ENCODE results near the gene ACAD8. TPM values are rescaled to one million over a fixed set of nuclear protein-coding genes. Genes with fewer than 3 reads are reported as not detected.
"Not testable (repeated sequence)": the region's sequence is repeated elsewhere in the genome, so short reads cannot be mapped to it uniquely, and the experiment has no call there.

ACAD8 gene
- total RNA-seq, 1 experiment from 2014 or later, result 34.8 TPM

- BruUV-seq (replicated peaks), result no TSS peak
- ChIA-PET POLR2A (ENCODE audit: low non-redundant PET) (no interaction called here), CTCF (no interaction called here)
- H3K27ac ChIP-seq (ENCODE audit: low read depth, low read length, poor library complexity, severe bottlenecking), result no peak overlapping the region
- TF ChIP-seq CTCF (conservative IDR thresholded peaks at IDR 0.05; ENCODE audit: low read depth, low read length) (no peak), EZH2 (IDR thresholded peaks at IDR 0.05; ENCODE audit: borderline replicate concordance, low read depth, low read length, poor library complexity, severe bottlenecking) (no peak)
- H3K4me1 ChIP-seq (ENCODE audit: insufficient read depth, low read length, poor library complexity, severe bottlenecking), result no peaks in the 10 kb centered on the region
- H3K4me3 ChIP-seq (ENCODE audit: low read depth, low read length, poor library complexity, severe bottlenecking), result no peak overlapping the region
- no peak for DNase-seq (ENCODE audit: low spot score)
- no peaks in the 10 kb centered on the region for H3K36me3 ChIP-seq (ENCODE audit: insufficient read depth, low read length, poor library complexity, severe bottlenecking)
- H3K9me3 ChIP-seq (ENCODE audit: low read depth, low read length, poor library complexity, severe bottlenecking), result no peaks in the 10 kb centered on the region
- peaks cover 88% of the 10 kb centered on the region for H3K27me3 ChIP-seq (replicated peaks; ENCODE audit: insufficient read depth, low read depth, low read length, poor library complexity)
- intact Hi-C loops (cut with micrococcal nuclease; ENCODE audit: unreplicated experiment), result no loop called here
These were observed 24.0 kb downstream of the ACAD8 start for GRCh38 chr11:134277183-134278001.

GRCh38 chr11:134278356-134278755 is 25.0 kb downstream of the ACAD8 start:
- POLR2A ChIA-PET (ENCODE audit: low non-redundant PET), result no interaction called here
- Histone ChIP-seq H3K27ac (ENCODE audit: low read depth, low read length, poor library complexity, severe bottlenecking) (no peak overlapping the region), H3K36me3 (ENCODE audit: insufficient read depth, low read length, poor library complexity, severe bottlenecking) (no peaks in the 10 kb centered on the region), H3K9me3 (ENCODE audit: low read depth, low read length, poor library complexity, severe bottlenecking) (no peaks in the 10 kb centered on the region), H3K27me3 (replicated peaks; ENCODE audit: insufficient read depth, low read depth, low read length, poor library complexity) (peaks cover 78% of the 10 kb centered on the region), H3K4me3 (ENCODE audit: low read depth, low read length, poor library complexity, severe bottlenecking) (no peak overlapping the region), H3K4me1 (ENCODE audit: insufficient read depth, low read length, poor library complexity, severe bottlenecking) (no peaks in the 10 kb centered on the region)
- DNase-seq (ENCODE audit: low spot score), result no peak
- intact Hi-C loops (cut with micrococcal nuclease; ENCODE audit: unreplicated experiment), result no loop called here
- no peak for TF ChIP-seq CTCF (conservative IDR thresholded peaks at IDR 0.05; ENCODE audit: low read depth, low read length)
- no peak for TF ChIP-seq EZH2 (IDR thresholded peaks at IDR 0.05; ENCODE audit: borderline replicate concordance, low read depth, low read length, poor library complexity, severe bottlenecking)
- CTCF ChIA-PET, result no interaction called here
- BruUV-seq (replicated peaks), result no TSS peak

- H3K27ac ChIP-seq (ENCODE audit: low read depth, low read length, poor library complexity, severe bottlenecking); CTCF ChIA-PET; H3K4me1 ChIP-seq (ENCODE audit: insufficient read depth, low read length, poor library complexity, severe bottlenecking); POLR2A ChIA-PET (ENCODE audit: low non-redundant PET); DNase-seq (ENCODE audit: low spot score); H3K9me3 ChIP-seq (ENCODE audit: low read depth, low read length, poor library complexity, severe bottlenecking); H3K4me3 ChIP-seq (ENCODE audit: low read depth, low read length, poor library complexity, severe bottlenecking); BruUV-seq (replicated peaks); H3K36me3 ChIP-seq (ENCODE audit: insufficient read depth, low read length, poor library complexity, severe bottlenecking): not testable (repeated sequence)
- intact Hi-C loops (cut with micrococcal nuclease; ENCODE audit: unreplicated experiment), result loop anchor here (1.0 kb wide), 1 partner anchor 63 kb away; no protein-coding TSS in a partner anchor
- H3K27me3 ChIP-seq (replicated peaks; ENCODE audit: insufficient read depth, low read depth, low read length, poor library complexity), result peaks cover 45% of the 10 kb centered on the region
These were observed 28.3 kb downstream of the ACAD8 start for GRCh38 chr11:134281635-134282034.

Measured in A673 (cell line).